Nephron progenitor cell (in vitro differentiated cells): ENCODE measurements around the gene HYAL3.
A peak's percentile ranks its signal among the peaks of the same experiment; 100 is the strongest.

Source experiments
- DNase-seq: peaks from one replicate; pipeline ENCODE4 v3.0.0; 2021
- H3K27ac Mint-ChIP-seq: 2 replicates; pipeline ENCODE4 v1.8.0; 2021; ENCODE audit warnings: mild to moderate bottlenecking, moderate library complexity, mixed read lengths
- H3K27me3 Mint-ChIP-seq: 2 replicates; pipeline ENCODE4 v1.8.0; 2021; ENCODE audit warnings: mild to moderate bottlenecking, low read depth, mixed read lengths; ENCODE audit not compliant: poor library complexity
- H3K36me3 Mint-ChIP-seq: 2 replicates; pipeline ENCODE4 v1.8.0; 2021; ENCODE audit warnings: low read depth, mixed read lengths
- H3K4me1 Mint-ChIP-seq: 2 replicates; pipeline ENCODE4 v1.8.0; 2021; ENCODE audit warnings: mixed read lengths
- H3K4me3 Mint-ChIP-seq: 2 replicates; pipeline ENCODE4 v1.8.0; 2021; ENCODE audit warnings: mild to moderate bottlenecking, moderate library complexity, mixed read lengths
- H3K9me3 Mint-ChIP-seq: 2 replicates; pipeline ENCODE4 v1.8.0; 2021; ENCODE audit warnings: mild to moderate bottlenecking, moderate library complexity, mixed read lengths
- TF ChIP-seq, protein P1 (sequence below): fragments of 200-600 bp; sonication (generic); IDR thresholded peaks from 2 replicates; pipeline ENCODE4 v1.5.0; 2021; ENCODE audit warnings: antibody characterized with exemption

HYAL3 gene

DNA sequence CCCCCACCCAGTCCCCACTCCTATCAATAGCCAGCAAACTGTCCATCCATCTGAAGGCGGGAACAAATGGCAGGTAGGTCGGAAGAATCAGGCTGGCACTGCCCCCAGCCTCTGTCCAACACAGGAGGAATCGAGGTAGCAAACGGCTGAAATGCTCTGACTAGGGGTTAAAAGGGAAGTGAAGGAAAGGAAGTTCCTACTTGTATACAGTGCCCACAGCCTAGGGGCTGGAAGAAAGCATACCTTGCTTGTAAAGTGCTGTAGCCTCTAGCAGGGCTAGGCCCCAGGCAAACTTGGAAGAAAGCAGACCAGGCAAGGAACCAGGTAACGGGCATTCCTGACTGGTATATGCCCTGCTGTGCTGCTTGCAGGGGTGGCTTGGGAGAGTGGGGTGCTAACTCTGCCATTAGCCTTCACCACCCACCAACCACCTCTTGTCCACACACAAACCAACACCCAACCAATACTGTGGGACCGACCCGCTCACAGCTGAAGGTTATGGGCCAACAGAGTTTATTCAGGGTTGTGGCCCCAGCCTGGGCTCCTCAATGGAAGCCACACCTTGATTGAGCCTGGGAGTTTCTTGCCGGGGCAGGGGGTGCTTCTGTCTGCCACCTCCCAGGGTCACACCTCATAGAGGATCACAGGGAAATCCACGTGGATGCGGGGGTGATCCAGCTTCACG, 26.4 kb upstream of the HYAL3 start:
- Mint-ChIP-seq H3K27me3 (peaks cover 8% of the 10 kb centered on the region), H3K4me1 (peaks cover 35% of the 10 kb centered on the region), H3K9me3 (no peaks in the 10 kb centered on the region), H3K4me3 (peak overlapping the region; percentile 94), H3K27ac (no peak overlapping the region), H3K36me3 (peaks cover 5% of the 10 kb centered on the region)
- TF ChIP-seq, protein P1, sequence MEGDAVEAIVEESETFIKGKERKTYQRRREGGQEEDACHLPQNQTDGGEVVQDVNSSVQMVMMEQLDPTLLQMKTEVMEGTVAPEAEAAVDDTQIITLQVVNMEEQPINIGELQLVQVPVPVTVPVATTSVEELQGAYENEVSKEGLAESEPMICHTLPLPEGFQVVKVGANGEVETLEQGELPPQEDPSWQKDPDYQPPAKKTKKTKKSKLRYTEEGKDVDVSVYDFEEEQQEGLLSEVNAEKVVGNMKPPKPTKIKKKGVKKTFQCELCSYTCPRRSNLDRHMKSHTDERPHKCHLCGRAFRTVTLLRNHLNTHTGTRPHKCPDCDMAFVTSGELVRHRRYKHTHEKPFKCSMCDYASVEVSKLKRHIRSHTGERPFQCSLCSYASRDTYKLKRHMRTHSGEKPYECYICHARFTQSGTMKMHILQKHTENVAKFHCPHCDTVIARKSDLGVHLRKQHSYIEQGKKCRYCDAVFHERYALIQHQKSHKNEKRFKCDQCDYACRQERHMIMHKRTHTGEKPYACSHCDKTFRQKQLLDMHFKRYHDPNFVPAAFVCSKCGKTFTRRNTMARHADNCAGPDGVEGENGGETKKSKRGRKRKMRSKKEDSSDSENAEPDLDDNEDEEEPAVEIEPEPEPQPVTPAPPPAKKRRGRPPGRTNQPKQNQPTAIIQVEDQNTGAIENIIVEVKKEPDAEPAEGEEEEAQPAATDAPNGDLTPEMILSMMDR: no peak
- no peak for DNase-seq

DNA sequence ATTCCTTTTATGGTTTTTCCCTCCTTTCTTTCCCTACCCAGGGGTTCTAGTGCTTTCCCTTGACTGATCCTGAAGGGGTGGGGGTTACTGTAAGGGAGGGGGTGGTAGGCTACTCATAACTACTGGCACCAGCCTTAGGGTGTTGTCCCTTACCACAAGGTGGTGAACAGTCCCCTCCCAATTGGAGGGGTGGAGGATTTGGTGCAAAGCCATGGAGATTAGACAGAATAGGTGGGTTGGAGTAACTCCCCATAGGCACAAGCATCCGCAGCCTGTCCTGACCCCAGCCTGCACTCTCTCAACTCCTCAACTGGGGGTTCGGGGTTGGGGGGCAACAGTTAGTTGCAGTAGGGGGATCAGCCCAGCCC, 25.9 kb upstream of the HYAL3 start:
- TF ChIP-seq, protein P1: no peak
- no peak for DNase-seq
- no peak overlapping the region for H3K4me3 Mint-ChIP-seq
- H3K27ac Mint-ChIP-seq: no peak overlapping the region
- H3K36me3 Mint-ChIP-seq: no peaks in the 10 kb centered on the region
- H3K9me3 Mint-ChIP-seq: no peaks in the 10 kb centered on the region
- H3K27me3 Mint-ChIP-seq: peaks cover 9% of the 10 kb centered on the region
- H3K4me1 Mint-ChIP-seq: peaks cover 40% of the 10 kb centered on the region

DNA sequence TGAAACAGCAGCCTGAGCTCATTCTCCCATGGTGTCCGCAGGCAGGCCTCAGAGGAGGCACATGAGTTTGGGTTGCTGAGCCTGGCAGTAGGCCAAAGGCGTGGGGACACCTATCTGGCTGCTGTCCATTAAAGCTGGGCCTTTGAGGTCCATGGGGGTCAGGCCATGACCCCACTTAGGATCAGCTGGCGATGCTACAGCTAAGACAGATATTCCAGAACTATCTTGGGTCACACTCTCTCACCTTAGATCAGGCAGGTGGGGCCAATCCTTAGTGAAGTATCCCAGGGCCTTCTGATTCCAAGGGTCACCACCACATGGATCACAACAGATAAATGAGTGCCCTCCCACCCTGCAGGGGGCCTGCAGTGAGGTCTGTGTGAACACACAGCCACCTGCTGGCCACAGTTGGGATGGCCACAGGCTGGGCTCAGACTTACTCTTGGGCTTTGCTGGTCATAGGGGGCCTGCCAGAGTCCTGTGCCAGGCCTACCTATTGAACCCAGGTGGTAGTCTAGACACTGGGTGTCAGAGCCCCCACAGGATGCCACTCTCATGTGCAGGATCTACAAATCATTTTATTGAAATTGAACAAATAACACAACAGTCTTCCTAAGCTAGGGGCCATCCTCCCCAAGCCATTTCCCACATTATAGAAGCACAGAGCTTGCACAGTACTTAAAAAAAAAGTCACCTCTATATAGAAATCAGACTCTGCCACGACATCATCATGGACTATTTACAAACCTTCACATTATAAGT, 25.3 kb upstream of the HYAL3 start:
- peak overlapping the region; percentile 34 for H3K4me3 Mint-ChIP-seq
- no peaks in the 10 kb centered on the region for H3K9me3 Mint-ChIP-seq
- no peak overlapping the region for H3K27ac Mint-ChIP-seq
- TF ChIP-seq, protein P1: peak; percentile 87
- peaks cover 9% of the 10 kb centered on the region for H3K27me3 Mint-ChIP-seq
- peaks cover 3% of the 10 kb centered on the region for H3K36me3 Mint-ChIP-seq
- peaks cover 46% of the 10 kb centered on the region for H3K4me1 Mint-ChIP-seq
- DNase-seq: peak; percentile 85

DNA sequence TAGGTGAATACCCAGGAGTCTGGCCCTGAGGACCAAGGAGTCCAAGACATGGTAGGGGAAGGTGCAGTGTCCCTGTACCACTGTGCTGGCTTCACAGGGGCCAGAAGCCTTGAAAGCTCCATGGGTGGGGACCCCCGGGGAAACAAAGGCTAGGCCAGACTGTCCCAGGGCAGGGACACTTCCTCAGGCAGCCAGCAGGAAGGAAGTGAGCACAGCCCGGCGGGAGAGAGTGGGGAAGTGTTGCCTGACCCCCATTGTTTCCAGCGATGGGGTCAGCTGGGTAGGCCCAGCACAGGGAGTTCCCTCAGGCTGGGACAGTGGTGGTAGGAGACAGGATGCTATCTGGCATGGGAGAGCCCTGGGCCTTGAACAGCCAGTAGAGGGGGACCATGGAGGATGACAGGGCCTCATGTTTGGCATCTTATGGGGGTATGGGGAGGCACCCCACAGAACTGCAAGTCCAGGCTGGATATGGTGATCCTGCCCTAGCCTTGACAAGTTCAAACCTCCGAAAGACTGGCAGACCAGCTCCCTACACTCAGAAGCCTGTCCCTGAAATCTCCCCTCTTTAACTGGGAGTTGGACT, 24.5 kb upstream of the HYAL3 start:
- Mint-ChIP-seq H3K4me1 (peaks cover 54% of the 10 kb centered on the region), H3K36me3 (peaks cover 12% of the 10 kb centered on the region), H3K4me3 (no peak overlapping the region), H3K9me3 (no peaks in the 10 kb centered on the region), H3K27me3 (peaks cover 9% of the 10 kb centered on the region), H3K27ac (no peak overlapping the region)
- TF ChIP-seq, protein P1: no peak
- DNase-seq: no peak

DNA sequence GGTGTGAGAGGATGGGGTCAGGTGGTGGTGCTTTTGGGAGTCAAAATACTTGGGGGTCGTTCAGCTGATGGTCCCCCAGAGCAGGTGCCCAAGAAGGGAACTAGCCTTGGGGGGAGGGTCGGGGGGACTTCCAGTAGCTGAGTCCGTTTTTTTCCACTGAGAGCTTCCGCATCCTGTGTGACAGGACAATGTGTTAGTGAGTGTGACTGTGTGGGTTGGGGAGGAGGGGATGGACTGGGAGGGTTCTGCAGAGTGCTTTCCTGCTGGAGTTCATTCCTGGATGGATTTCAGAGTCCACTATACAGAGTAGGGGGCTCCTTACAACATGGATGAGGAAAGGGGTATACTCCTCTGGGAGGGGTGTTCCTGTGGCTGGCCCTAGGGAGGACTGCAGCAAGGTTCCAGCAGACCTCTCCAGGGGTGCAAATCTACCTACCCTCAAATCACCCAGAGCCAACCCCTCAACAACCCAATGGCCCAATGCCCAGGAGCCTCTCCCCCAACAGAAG, 23.9 kb upstream of the HYAL3 start:
- no peaks in the 10 kb centered on the region for H3K9me3 Mint-ChIP-seq
- no peak overlapping the region for H3K27ac Mint-ChIP-seq
- H3K4me3 Mint-ChIP-seq: peak overlapping the region; percentile 84
- no peak for DNase-seq
- TF ChIP-seq, protein P1: no peak
- H3K4me1 Mint-ChIP-seq: peaks cover 54% of the 10 kb centered on the region
- peaks cover 16% of the 10 kb centered on the region for H3K36me3 Mint-ChIP-seq
- peaks cover 9% of the 10 kb centered on the region for H3K27me3 Mint-ChIP-seq
